ENCODE measurements around the gene UGT1A1. TPM values are rescaled to one million over a fixed set of nuclear protein-coding genes. Genes with fewer than 3 reads are reported as not detected.

The UGT1A1 gene
- total RNA-seq, 1 experiment from 2014 or later = not detected

DNA sequence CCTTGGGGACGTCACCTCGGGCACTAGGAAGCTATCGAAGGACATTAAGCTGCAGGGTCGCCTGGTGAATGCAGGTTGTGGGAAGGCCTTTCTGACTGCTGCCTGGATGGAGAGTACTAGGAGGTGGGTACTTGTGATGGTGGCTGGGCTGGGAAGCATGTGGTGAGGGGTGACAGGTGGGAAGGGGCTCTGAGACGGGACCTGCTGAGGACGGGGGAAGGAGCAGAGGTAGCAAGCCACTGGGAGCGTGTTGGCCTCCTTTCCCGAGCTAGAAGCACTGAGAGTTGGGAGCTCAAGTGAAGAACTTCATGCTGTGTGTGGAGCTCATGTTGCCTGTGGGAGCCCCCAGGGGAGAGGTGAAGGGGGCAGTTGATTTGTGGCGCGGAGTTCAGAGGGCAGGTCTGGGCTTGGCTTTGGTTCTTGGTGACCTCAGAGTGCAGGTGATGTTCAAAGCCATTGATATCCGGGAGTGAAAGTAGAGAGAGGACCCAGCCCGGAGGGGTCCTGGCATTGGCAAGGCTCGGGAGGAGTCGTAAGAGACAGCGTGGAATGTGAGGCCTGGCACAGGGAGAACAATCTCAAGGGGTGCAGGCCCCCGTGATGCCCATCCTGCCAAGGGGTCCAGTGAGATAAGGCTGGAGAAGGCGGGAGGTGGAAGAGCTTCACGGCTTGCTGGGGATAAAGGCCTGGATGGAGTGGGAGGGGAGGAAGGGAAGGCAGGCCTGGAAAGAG lies 31.2 kb downstream of the UGT1A1 start:
- Histone ChIP-seq H3T11ph (ENCODE audit: low read length) (no peak overlapping the region), H3K27me3 (ENCODE audit: insufficient read depth, low read length) (no peaks in the 10 kb centered on the region), H3K4ac (ENCODE audit: low read depth, low read length) (no peak overlapping the region), H2BK20ac (ENCODE audit: low read depth, low read length, poor library complexity, severe bottlenecking) (no peak overlapping the region), H2BK120ac (ENCODE audit: low read depth, low read length, poor library complexity, severe bottlenecking) (no peak overlapping the region), H3K4me1 (ENCODE audit: insufficient read depth, low read length) (no peaks in the 10 kb centered on the region), H2BK12ac (ENCODE audit: insufficient read length, low read depth, low read length) (no peak overlapping the region), H2BK15ac (ENCODE audit: low read depth, low read length) (no peak overlapping the region), H2BK5ac (ENCODE audit: insufficient read length, low read length) (no peak overlapping the region), H3K18ac (ENCODE audit: insufficient read length, low read depth, low read length) (no peak overlapping the region), H3K56ac (ENCODE audit: insufficient read length, low read depth, low read length) (no peak overlapping the region), H3K9ac (ENCODE audit: extremely low read depth, insufficient read length, low read length) (no peak overlapping the region), H3K4me2 (ENCODE audit: insufficient read depth, insufficient read length, low read length) (no peak overlapping the region), H4K8ac (replicated peaks; ENCODE audit: insufficient read length, low read depth, low read length) (no peak overlapping the region), H4K5ac (ENCODE audit: insufficient read length, low read depth, low read length) (no peak overlapping the region), H3K14ac (ENCODE audit: insufficient read depth, low read length) (no peak overlapping the region; the same call in 1 of the 2 replicates), H3K23ac (ENCODE audit: insufficient read length, low read depth, low read length) (no peak overlapping the region), H2AK5ac (ENCODE audit: insufficient read length, low read length) (no peak overlapping the region), H4K91ac (ENCODE audit: insufficient read length, low read depth, low read length) (no peak overlapping the region), H3K9me3 (ENCODE audit: control insufficient read depth, low read depth, low read length) (no peaks in the 10 kb centered on the region), H3K79me1 (ENCODE audit: insufficient read depth, low read depth, low read length, poor library complexity, severe bottlenecking) (no peaks in the 10 kb centered on the region), H3K27ac (ENCODE audit: insufficient read length, low read depth, low read length) (no peak overlapping the region), H3K79me2 (ENCODE audit: insufficient read depth, low read length) (no peaks in the 10 kb centered on the region), H4K20me1 (ENCODE audit: control insufficient read depth, insufficient read depth, insufficient read length) (no peaks in the 10 kb centered on the region), H2AFZ (ENCODE audit: low read length) (no peak overlapping the region), H3K23me2 (ENCODE audit: insufficient read length, low read depth, low read length, poor library complexity, severe bottlenecking) (no peaks in the 10 kb centered on the region)
- no CpG with 5 or more reads among the region's 18 CpGs for WGBS (ENCODE audit: extremely low coverage, insufficient read length, low lambda C conversion rate)
- TF ChIP-seq, protein P1, sequence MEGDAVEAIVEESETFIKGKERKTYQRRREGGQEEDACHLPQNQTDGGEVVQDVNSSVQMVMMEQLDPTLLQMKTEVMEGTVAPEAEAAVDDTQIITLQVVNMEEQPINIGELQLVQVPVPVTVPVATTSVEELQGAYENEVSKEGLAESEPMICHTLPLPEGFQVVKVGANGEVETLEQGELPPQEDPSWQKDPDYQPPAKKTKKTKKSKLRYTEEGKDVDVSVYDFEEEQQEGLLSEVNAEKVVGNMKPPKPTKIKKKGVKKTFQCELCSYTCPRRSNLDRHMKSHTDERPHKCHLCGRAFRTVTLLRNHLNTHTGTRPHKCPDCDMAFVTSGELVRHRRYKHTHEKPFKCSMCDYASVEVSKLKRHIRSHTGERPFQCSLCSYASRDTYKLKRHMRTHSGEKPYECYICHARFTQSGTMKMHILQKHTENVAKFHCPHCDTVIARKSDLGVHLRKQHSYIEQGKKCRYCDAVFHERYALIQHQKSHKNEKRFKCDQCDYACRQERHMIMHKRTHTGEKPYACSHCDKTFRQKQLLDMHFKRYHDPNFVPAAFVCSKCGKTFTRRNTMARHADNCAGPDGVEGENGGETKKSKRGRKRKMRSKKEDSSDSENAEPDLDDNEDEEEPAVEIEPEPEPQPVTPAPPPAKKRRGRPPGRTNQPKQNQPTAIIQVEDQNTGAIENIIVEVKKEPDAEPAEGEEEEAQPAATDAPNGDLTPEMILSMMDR (conservative IDR thresholded peaks at IDR 0.05) = no peak
- Mint-ChIP-seq H3K36me3 (ENCODE audit: insufficient read depth in 1 of 3, low read depth in 3 of 3) (no peaks in the 10 kb centered on the region; a peak in 1 of 7 replicates), H3K27ac (no peak overlapping the region), H3K4me1 (no peaks in the 10 kb centered on the region), H3K9me3 (peaks cover 0 to 3% of the 10 kb centered on the region in 2 experiments; a peak in 1 of 5 replicates), H3K27me3 (ENCODE audit: low read depth) (peaks cover 10% of the 10 kb centered on the region), H3K4me3 (no peak overlapping the region)
- peak; percentile 23 for DNase-seq
